H9 (cell line): ENCODE results near the gene IGF2R. TPM values are rescaled to one million over a fixed set of nuclear protein-coding genes. Genes with fewer than 3 reads are reported as not detected.
"Not testable (repeated sequence)": the region's sequence is repeated elsewhere in the genome, so short reads cannot be mapped to it uniquely, and the experiment has no call there.

ENCODE experiments used
- DNase-seq: peaks from one replicate; pipeline ENCODE4 v3.0.0-alpha.2; 2017
- H2AFZ ChIP-seq: one replicate; pipeline ENCODE4 v1.6.1; 2013; ENCODE audit warnings: mild to moderate bottlenecking, low read length, control low read depth, moderate library complexity
- H2AK5ac ChIP-seq: 2 replicates; pipeline ENCODE4 v1.6.1; 2013; ENCODE audit warnings: low read length, control low read depth, mixed read lengths; ENCODE audit not compliant: insufficient read length
- H2BK120ac ChIP-seq: one replicate; pipeline ENCODE4 v1.6.1; 2013; ENCODE audit warnings: low read depth, mild to moderate bottlenecking, low read length, control low read depth, inconsistent platforms; ENCODE audit not compliant: poor library complexity, severe bottlenecking
- H2BK12ac ChIP-seq: 2 replicates; pipeline ENCODE4 v1.6.1; 2013; ENCODE audit warnings: low read length, control low read depth, mixed read lengths, low read depth; ENCODE audit not compliant: insufficient read length
- H2BK15ac ChIP-seq: 2 replicates; pipeline ENCODE4 v1.6.1; 2013; ENCODE audit warnings: low read depth, low read length, control low read depth
- H2BK20ac ChIP-seq: one replicate; pipeline ENCODE4 v1.6.1; 2013; ENCODE audit warnings: low read depth, mild to moderate bottlenecking, low read length, control low read depth, inconsistent platforms; ENCODE audit not compliant: poor library complexity, severe bottlenecking
- H2BK5ac ChIP-seq: 2 replicates; pipeline ENCODE4 v1.6.1; 2013; ENCODE audit warnings: low read length, control low read depth, mixed read lengths; ENCODE audit not compliant: insufficient read length
- H3K14ac ChIP-seq: 2 replicates; pipeline ENCODE4 v1.6.1; 2013; ENCODE audit warnings: low read length, control low read depth; ENCODE audit not compliant: insufficient read depth
- H3K18ac ChIP-seq: 2 replicates; pipeline ENCODE4 v1.6.1; 2013; ENCODE audit warnings: low read depth, mild to moderate bottlenecking, mixed read lengths, low read length, control low read depth; ENCODE audit not compliant: insufficient read length
- H3K23ac ChIP-seq: 2 replicates; pipeline ENCODE4 v1.6.1; 2013; ENCODE audit warnings: low read length, control low read depth, mixed read lengths, low read depth; ENCODE audit not compliant: insufficient read length
- H3K23me2 ChIP-seq: 2 replicates; pipeline ENCODE4 v1.6.1; 2013; ENCODE audit warnings: low read depth, mild to moderate bottlenecking, mixed read lengths, low read length, control low read depth; ENCODE audit not compliant: insufficient read length, poor library complexity, severe bottlenecking
- H3K27ac ChIP-seq: 2 replicates; pipeline ENCODE4 v1.5.1; 2013; ENCODE audit warnings: low read length, control low read depth, mixed read lengths, low read depth; ENCODE audit not compliant: insufficient read length
- H3K27me3 ChIP-seq: 2 replicates; pipeline ENCODE4 v1.6.1; 2013; ENCODE audit warnings: low read length, control low read depth, inconsistent platforms; ENCODE audit not compliant: insufficient read depth
- H3K4ac ChIP-seq: 2 replicates; pipeline ENCODE4 v1.6.1; 2013; ENCODE audit warnings: low read depth, mild to moderate bottlenecking, control low read depth, inconsistent platforms, low read length, moderate library complexity
- H3K4me1 ChIP-seq: 2 replicates; pipeline ENCODE4 v1.6.1; 2013; ENCODE audit warnings: low read length, control low read depth, inconsistent platforms; ENCODE audit not compliant: insufficient read depth
- H3K4me2 ChIP-seq: 2 replicates; pipeline ENCODE4 v1.6.1; 2013; ENCODE audit warnings: low read length, control low read depth, mixed read lengths; ENCODE audit not compliant: insufficient read length, insufficient read depth
- H3K56ac ChIP-seq: 2 replicates; pipeline ENCODE4 v1.6.1; 2013; ENCODE audit warnings: low read depth, mild to moderate bottlenecking, mixed read lengths, low read length, control low read depth; ENCODE audit not compliant: insufficient read length
- H3K79me1 ChIP-seq: 2 replicates; pipeline ENCODE4 v1.6.1; 2013; ENCODE audit warnings: low read depth, mild to moderate bottlenecking, moderate library complexity, low read length, control low read depth, inconsistent platforms; ENCODE audit not compliant: insufficient read depth, poor library complexity, severe bottlenecking
- H3K79me2 ChIP-seq: 2 replicates; pipeline ENCODE4 v1.6.1; 2013; ENCODE audit warnings: low read length, control low read depth, inconsistent platforms; ENCODE audit not compliant: insufficient read depth
- H3K9ac ChIP-seq: 2 replicates; pipeline ENCODE4 v1.6.1; 2013; ENCODE audit warnings: low read length, control low read depth, mixed read lengths; ENCODE audit not compliant: insufficient read length; ENCODE audit errors: extremely low read depth
- H3K9me3 ChIP-seq: one replicate; pipeline ENCODE4 v1.6.1; 2013; ENCODE audit warnings: low read depth, low read length, inconsistent platforms; ENCODE audit not compliant: control insufficient read depth
- H3T11ph ChIP-seq: one replicate; pipeline ENCODE4 v1.6.1; 2013; ENCODE audit warnings: mild to moderate bottlenecking, low read length, control low read depth, inconsistent platforms
- H4K20me1 ChIP-seq: one replicate; pipeline ENCODE4 v1.6.1; 2013; ENCODE audit not compliant: control insufficient read depth, insufficient read length, insufficient read depth
- H4K5ac ChIP-seq: 2 replicates; pipeline ENCODE4 v1.6.1; 2013; ENCODE audit warnings: low read depth, mild to moderate bottlenecking, mixed read lengths, low read length, control low read depth; ENCODE audit not compliant: insufficient read length
- H4K8ac ChIP-seq: replicated peaks from 2 replicates; pipeline ENCODE4 v1.6.1; 2013; ENCODE audit warnings: low read length, control low read depth, mixed read lengths, low read depth; ENCODE audit not compliant: insufficient read length
- H4K91ac ChIP-seq: 2 replicates; pipeline ENCODE4 v1.6.1; 2013; ENCODE audit warnings: low read depth, mild to moderate bottlenecking, moderate library complexity, mixed read lengths, low read length, control low read depth; ENCODE audit not compliant: insufficient read length
- H3K27ac Mint-ChIP-seq, 3 experiments: 2 replicates in 2 of 3; 3 replicates in 1 of 3; pipeline ENCODE4 v1.8.0; 2020 to 2021; ENCODE audit warnings: mixed read lengths in 3 of 3, mild to moderate bottlenecking in 1 of 3, moderate library complexity in 1 of 3
- H3K27me3 Mint-ChIP-seq: 2 replicates; pipeline ENCODE4 v1.8.0; 2021; ENCODE audit warnings: low read depth, mild to moderate bottlenecking, moderate library complexity, mixed read lengths
- H3K36me3 Mint-ChIP-seq, 3 experiments: 2 replicates in 2 of 3; 3 replicates in 1 of 3; pipeline ENCODE4 v1.8.0; 2020 to 2021; ENCODE audit warnings: low read depth in 3 of 3, mixed read lengths in 3 of 3; ENCODE audit not compliant: insufficient read depth in 1 of 3
- H3K4me1 Mint-ChIP-seq, 2 experiments: 2 replicates each; pipeline ENCODE4 v1.8.0; 2020; ENCODE audit warnings: mixed read lengths in 2 of 2
- H3K4me3 Mint-ChIP-seq, 2 experiments: 2 replicates in 1 of 2; 3 replicates in 1 of 2; pipeline ENCODE4 v1.8.0; 2020 to 2021; ENCODE audit warnings: mild to moderate bottlenecking in 2 of 2, mixed read lengths in 2 of 2, moderate library complexity in 1 of 2
- H3K9me3 Mint-ChIP-seq, 2 experiments: 2 replicates in 1 of 2; 3 replicates in 1 of 2; pipeline ENCODE4 v1.8.0; 2020; ENCODE audit warnings: mild to moderate bottlenecking in 2 of 2, mixed read lengths in 2 of 2, moderate library complexity in 1 of 2
- CTCF ChIP-seq: fragments of 200-600 bp; sonication (generic); conservative IDR thresholded peaks from 3 replicates; pipeline ENCODE4 v1.8.0; 2021; ENCODE audit warnings: antibody characterized with exemption, mild to moderate bottlenecking
- WGBS: extraction: QIAGEN DNeasy Blood & Tissue Kit; methylation state at CpG from one replicate; pipeline ENCODE4 v1.1.7; 2013; ENCODE audit warnings: missing lambda C conversion rate, low lambda C conversion rate, mixed read lengths; ENCODE audit not compliant: insufficient read length; ENCODE audit errors: extremely low coverage; 5-methylcytosine and 5-hydroxymethylcytosine counted together
- total RNA-seq: library from RNA; stranded (reverse); gene quantifications from 2 replicates; pipeline ENCODE4 v1.2.1, GENCODE V29; 2021

The IGF2R gene
- total RNA-seq, 1 experiment from 2014 or later = 66.7 TPM

GRCh38 chr6:159966981-159967380 is 1.9 kb upstream of the IGF2R start:
- no peak overlapping the region for H3K4me3 Mint-ChIP-seq
- peaks cover 51% of the 10 kb centered on the region for H3K27me3 Mint-ChIP-seq
- no peaks in the 10 kb centered on the region; the same call in 1 of the 2 replicates for H3K27me3 ChIP-seq
- no peak for DNase-seq
- no CpG with 5 or more reads among the region's 3 CpGs for WGBS
- H3K27ac ChIP-seq = no peak overlapping the region
- no peak overlapping the region for H3K4ac ChIP-seq
- no peak overlapping the region for H3T11ph ChIP-seq
- no peak overlapping the region for H2BK5ac ChIP-seq
- H2AFZ ChIP-seq = no peak overlapping the region
- H3K9me3 ChIP-seq = no peaks in the 10 kb centered on the region
- no peak overlapping the region for H3K18ac ChIP-seq
- H4K20me1 ChIP-seq = no peaks in the 10 kb centered on the region
- no peak overlapping the region for H4K5ac ChIP-seq
- H4K91ac ChIP-seq = no peak overlapping the region
- peaks cover 3% of the 10 kb centered on the region for H3K23me2 ChIP-seq
- no peak for TF ChIP-seq CTCF
- H2BK20ac ChIP-seq = no peak overlapping the region
- H3K4me1 Mint-ChIP-seq = peaks cover 15 to 21% of the 10 kb centered on the region in 2 experiments
- H4K8ac ChIP-seq = no peak overlapping the region
- no peaks in the 10 kb centered on the region; a peak in 2 of 7 replicates for H3K36me3 Mint-ChIP-seq
- H3K14ac ChIP-seq = no peak overlapping the region
- no peaks in the 10 kb centered on the region for H3K9me3 Mint-ChIP-seq
- H3K79me1 ChIP-seq = no peaks in the 10 kb centered on the region
- H3K56ac ChIP-seq = no peak overlapping the region
- H2AK5ac ChIP-seq = no peak overlapping the region
- H3K23ac ChIP-seq = no peak overlapping the region
- peaks cover 18% of the 10 kb centered on the region; the same call in 1 of the 2 replicates for H3K79me2 ChIP-seq
- no peak overlapping the region for H2BK120ac ChIP-seq
- H3K4me1 ChIP-seq = peaks cover 2% of the 10 kb centered on the region; the same call in 1 of the 2 replicates
- no peak overlapping the region for H3K4me2 ChIP-seq
- no peak overlapping the region for H3K9ac ChIP-seq
- H2BK12ac ChIP-seq = no peak overlapping the region
- no peak overlapping the region for H2BK15ac ChIP-seq
- H3K27ac Mint-ChIP-seq = no peak overlapping the region

GRCh38 chr6:159967621-159968020 is 1.3 kb upstream of the IGF2R start:
- H3K4me2 ChIP-seq, H3K23me2 ChIP-seq: not testable (repeated sequence)

More at GRCh38 chr6:159967621-159968020, 1.3 kb upstream of the IGF2R start:
- H3T11ph ChIP-seq, H4K91ac ChIP-seq, H3K9me3 Mint-ChIP-seq, H2AFZ ChIP-seq, H2BK20ac ChIP-seq, DNase-seq, H4K8ac ChIP-seq, H4K20me1 ChIP-seq, H2BK120ac ChIP-seq, H2BK12ac ChIP-seq, H3K27me3 ChIP-seq, H2AK5ac ChIP-seq, H3K23ac ChIP-seq, H3K27ac ChIP-seq, H3K36me3 Mint-ChIP-seq, H3K27ac Mint-ChIP-seq, H4K5ac ChIP-seq, H3K4ac ChIP-seq, H3K9me3 ChIP-seq, H3K4me1 ChIP-seq, H3K79me1 ChIP-seq, H3K56ac ChIP-seq, H3K18ac ChIP-seq, H2BK15ac ChIP-seq, H3K9ac ChIP-seq, H3K14ac ChIP-seq, H2BK5ac ChIP-seq: not testable (repeated sequence)
- H3K79me2 ChIP-seq = peaks cover 23% of the 10 kb centered on the region; the same call in 1 of the 2 replicates
- no CpG with 5 or more reads among the region's 17 CpGs for WGBS
- Mint-ChIP-seq H3K27me3 (peaks cover 47% of the 10 kb centered on the region), H3K4me1 (peaks cover 21 to 27% of the 10 kb centered on the region in 2 experiments), H3K4me3 (peak overlapping the region in 1 of 2 experiments; percentile 48; a peak in 2 of 5 replicates)
